Uterus (tissue), 4 donors: ENCODE data around the gene TSHZ2. TPM values are rescaled to one million over a fixed set of nuclear protein-coding genes. Genes with fewer than 3 reads are reported as not detected.

Experiments used
- DNase-seq, 2 donors: peaks; one replicate each; pipeline ENCODE4 v3.0.0-alpha.2; 2019 to 2020
- H3K27ac ChIP-seq, 2 donors: fragments of 200-600 bp; sonication (generic); 1 replicate in 1 of 2; 2 replicates in 1 of 2; pipeline ENCODE4 v1.5.1; 2016 to 2018
- H3K27me3 ChIP-seq, 2 donors: fragments of 200-600 bp; sonication (generic); one replicate each; pipeline ENCODE4 v1.5.1; 2018 to 2019; ENCODE audit warnings: control low read depth in 1 of 2
- H3K36me3 ChIP-seq, 2 donors: fragments of 200-600 bp; sonication (generic); one replicate each; pipeline ENCODE4 v1.5.1; 2019; ENCODE audit warnings: control low read depth in 1 of 2
- H3K4me1 ChIP-seq, 2 donors: fragments of 200-600 bp; sonication (generic); one replicate each; pipeline ENCODE4 v1.5.1; 2018 to 2019; ENCODE audit warnings: control low read depth in 1 of 2
- H3K4me3 ChIP-seq, 2 donors: fragments of 200-600 bp; sonication (generic); 1 replicate in 1 of 2; 2 replicates in 1 of 2; pipeline ENCODE4 v1.5.1; 2018 to 2019; ENCODE audit warnings: mild to moderate bottlenecking in 1 of 2
- H3K9me3 ChIP-seq, 2 donors: fragments of 200-600 bp; sonication (generic); one replicate each; pipeline ENCODE4 v1.5.1; 2019; ENCODE audit warnings: control low read depth in 1 of 2
- CTCF ChIP-seq, 4 experiments: fragments of 200-600 bp in 2 of 4; fragments of 450-650 bp in 2 of 4; sonication (generic) in 2 of 4; IDR thresholded peaks; one replicate each; pipeline ENCODE4 v1.5.1; 2016 to 2019; ENCODE audit warnings: antibody characterized with exemption in 4 of 4, mild to moderate bottlenecking in 2 of 4, moderate library complexity in 1 of 4
- POLR2A ChIP-seq, 2 donors: fragments of 450-650 bp; IDR thresholded peaks; one replicate each; pipeline ENCODE4 v1.6.1; 2016; ENCODE audit warnings: antibody characterized with exemption in 2 of 2, mild to moderate bottlenecking in 1 of 2, moderate library complexity in 1 of 2
- intact Hi-C: fragments of 100-400 bp; cut with DNase I; formaldehyde crosslinking; loops from one replicate; pipeline ENCODE4 v1.15.1; 2023; ENCODE audit warnings: low total_unique reads
- total RNA-seq, 4 donors: library from RNA; depleted of rRNA in 3 of 4; stranded (reverse); fragments of >200 nt in 3 of 4; gene quantifications; one replicate each; pipeline versions ENCODE4 v1.1.0 to v1.2.4, GENCODE V29; 2014 to 2023
- donor health status: DM: yes; HTN: yes; CAD: no.

The TSHZ2 gene
- total RNA-seq, 4 donors from 2014 or later: 22.0 to 50.1 (median 33.1) TPM

GRCh38 chr20:52941808-52942207 lies 30.4 kb upstream of the TSHZ2 start:
- H3K9me3 ChIP-seq: no peaks in the 10 kb centered on the region
- no peak overlapping the region for H3K4me3 ChIP-seq
- no peaks in the 10 kb centered on the region for H3K4me1 ChIP-seq
- H3K36me3 ChIP-seq: no peaks in the 10 kb centered on the region
- H3K27ac ChIP-seq: no peak overlapping the region
- DNase-seq: no peak
- no peaks in the 10 kb centered on the region for H3K27me3 ChIP-seq
- TF ChIP-seq POLR2A (IDR thresholded peaks at IDR 0.05) (no peak), CTCF (IDR thresholded peaks at IDR 0.05) (no peak)
- intact Hi-C loops: no loop called here

- intact Hi-C loops: no loop called here
- TF ChIP-seq CTCF (IDR thresholded peaks at IDR 0.05): no peak
- no peak for TF ChIP-seq POLR2A (IDR thresholded peaks at IDR 0.05)
- Histone ChIP-seq H3K9me3 (no peaks in the 10 kb centered on the region), H3K36me3 (no peaks in the 10 kb centered on the region), H3K27ac (no peak overlapping the region), H3K4me1 (no peaks in the 10 kb centered on the region), H3K27me3 (no peaks in the 10 kb centered on the region), H3K4me3 (no peak overlapping the region)
- no peak for DNase-seq
These were observed 28.8 kb upstream of the TSHZ2 start for GRCh38 chr20:52943185-52943841.

- no peaks in the 10 kb centered on the region for H3K36me3 ChIP-seq
- no peaks in the 10 kb centered on the region for H3K27me3 ChIP-seq
- intact Hi-C loops: no loop called here
- no peak overlapping the region for H3K27ac ChIP-seq
- H3K9me3 ChIP-seq: no peaks in the 10 kb centered on the region
- H3K4me3 ChIP-seq: no peak overlapping the region
- DNase-seq: no peak
- TF ChIP-seq CTCF (IDR thresholded peaks at IDR 0.05) (no peak), POLR2A (IDR thresholded peaks at IDR 0.05) (no peak)
- H3K4me1 ChIP-seq: no peaks in the 10 kb centered on the region
These were observed 26.9 kb upstream of the TSHZ2 start for GRCh38 chr20:52945268-52945667.

GRCh38 chr20:52945862-52946522 lies 26.2 kb upstream of the TSHZ2 start:
- intact Hi-C loops: no loop called here
- Histone ChIP-seq H3K36me3 (no peaks in the 10 kb centered on the region), H3K4me1 (no peaks in the 10 kb centered on the region), H3K27me3 (no peaks in the 10 kb centered on the region), H3K27ac (no peak overlapping the region), H3K4me3 (no peak overlapping the region), H3K9me3 (no peaks in the 10 kb centered on the region)
- DNase-seq: no peak
- no peak for TF ChIP-seq CTCF (IDR thresholded peaks at IDR 0.05)
- TF ChIP-seq POLR2A (IDR thresholded peaks at IDR 0.05): no peak

GRCh38 chr20:52948491-52948890 lies 23.7 kb upstream of the TSHZ2 start:
- no peak for TF ChIP-seq POLR2A (IDR thresholded peaks at IDR 0.05)
- TF ChIP-seq CTCF (IDR thresholded peaks at IDR 0.05): no peak
- no peak overlapping the region for H3K27ac ChIP-seq

More at GRCh38 chr20:52948491-52948890, 23.7 kb upstream of the TSHZ2 start:
- DNase-seq: no peak
- Histone ChIP-seq H3K9me3 (no peaks in the 10 kb centered on the region), H3K4me3 (no peak overlapping the region), H3K27me3 (no peaks in the 10 kb centered on the region), H3K4me1 (no peaks in the 10 kb centered on the region), H3K36me3 (no peaks in the 10 kb centered on the region)
- intact Hi-C loops: no loop called here
